ENCODE results near the gene COBL. TPM values are rescaled to one million over a fixed set of nuclear protein-coding genes. Genes with fewer than 3 reads are reported as not detected.

COBL gene
- total and polyA plus RNA-seq, 9 of the 15 experiments (the other 6 are each of a cell fraction or from before 2014, with no cell fraction given) = 0.01 to 2.4 (median 0.09) TPM; not detected in 3

DNA sequence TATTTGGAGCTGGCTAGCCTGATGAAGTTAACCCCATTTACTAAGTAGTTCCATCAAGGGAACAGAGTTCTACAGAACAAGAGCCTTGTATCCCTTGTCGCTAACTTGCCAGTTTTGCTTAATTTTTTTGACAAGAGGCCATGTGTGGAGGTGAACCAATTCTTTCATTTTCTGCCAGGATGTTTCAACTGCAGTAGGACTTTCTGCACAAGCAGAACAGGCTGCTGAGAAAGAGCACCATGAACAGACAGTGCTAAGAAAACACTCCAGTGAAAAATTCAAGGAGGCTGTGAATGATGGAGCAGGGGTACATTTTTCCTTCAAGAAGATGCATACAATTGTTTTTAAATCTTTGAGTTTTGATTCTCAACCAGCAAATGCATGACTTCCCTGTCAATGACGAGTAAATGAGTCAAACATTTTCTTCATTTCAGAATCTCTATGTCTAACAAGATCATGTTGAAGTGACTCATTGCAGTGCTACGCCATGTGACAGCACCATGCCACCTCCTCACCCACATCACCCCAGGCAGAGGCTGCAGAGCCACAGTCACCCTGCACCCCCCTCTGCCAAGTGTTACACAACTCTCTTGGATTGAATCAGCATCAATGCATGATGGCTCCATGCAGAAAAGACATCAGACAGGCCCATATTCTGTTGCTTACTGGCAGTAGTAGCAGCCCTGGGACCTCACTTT lies 193.1 kb downstream of the COBL start:
- no peak overlapping the region for H3K4me3 ChIP-seq
- BruUV-seq (replicated peaks) = no TSS peak
- FAIRE-seq (no peak), ATAC-seq (no peak), DNase-seq (ENCODE audit: extremely low read depth in 1 of 4, low spot score in 3 of 4) (no peak)
- H3K79me2 ChIP-seq (ENCODE audit: control insufficient read depth, insufficient read depth, low read length) = no peaks in the 10 kb centered on the region
- no peak overlapping the region for H2AFZ ChIP-seq (ENCODE audit: low read depth, low read length)
- H3K27me3 ChIP-seq (ENCODE audit: control insufficient read depth in 2 of 2, insufficient read depth in 2 of 2, low read length in 2 of 2) = peaks cover 0 to 29% of the 10 kb centered on the region in 2 experiments; a peak in 4 of 5 replicates
- intact Hi-C loops (cut with micrococcal nuclease) (no loop called here), in situ Hi-C loops (cut with MboI) (no loop called here)
- no peaks in the 10 kb centered on the region for H3K9me3 ChIP-seq (replicated peaks; ENCODE audit: control insufficient read depth, insufficient read depth, low read depth, low read length)
- TF ChIP-seq HNRNPH1 (optimal IDR thresholded peaks at IDR 0.05; ENCODE audit: low read depth, low read length) = no peak
- TF ChIP-seq CBX5 (IDR thresholded peaks at IDR 0.05; ENCODE audit: borderline replicate concordance, low read depth) = no peak
- TF ChIP-seq MAFG (tag; conservative IDR thresholded peaks at IDR 0.05) = no peak
- TF ChIP-seq RB1 (IDR thresholded peaks at IDR 0.05; ENCODE audit: low read depth) = no peak
- TF ChIP-seq, protein P1, sequence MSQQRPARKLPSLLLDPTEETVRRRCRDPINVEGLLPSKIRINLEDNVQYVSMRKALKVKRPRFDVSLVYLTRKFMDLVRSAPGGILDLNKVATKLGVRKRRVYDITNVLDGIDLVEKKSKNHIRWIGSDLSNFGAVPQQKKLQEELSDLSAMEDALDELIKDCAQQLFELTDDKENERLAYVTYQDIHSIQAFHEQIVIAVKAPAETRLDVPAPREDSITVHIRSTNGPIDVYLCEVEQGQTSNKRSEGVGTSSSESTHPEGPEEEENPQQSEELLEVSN (IDR thresholded peaks at IDR 0.05; ENCODE audit: borderline replicate concordance in 1 of 2, extremely low read depth in 1 of 2, insufficient read depth in 1 of 2, insufficient read length in 1 of 2, low read depth in 1 of 2, low read length in 1 of 2, poor library complexity in 1 of 2, severe bottlenecking in 1 of 2) = no peak
- TF ChIP-seq FOXJ3 (CRISPR knock-in tag; IDR thresholded peaks at IDR 0.05) = no peak
- TF ChIP-seq RBFOX2 (IDR thresholded peaks at IDR 0.05; ENCODE audit: low read depth, low read length) = no peak
- no peak for TF ChIP-seq TRIM24 (IDR thresholded peaks at IDR 0.05)
- no peak for TF ChIP-seq CBFA2T2 (conservative IDR thresholded peaks at IDR 0.05)
- no peak for TF ChIP-seq IFI16 (CRISPR knock-in tag; IDR thresholded peaks at IDR 0.05)
- no peak for TF ChIP-seq SRSF7 (optimal IDR thresholded peaks at IDR 0.05; ENCODE audit: low read depth, low read length)
- no peak for TF ChIP-seq SMARCA4 (IDR thresholded peaks at IDR 0.05)
- CTCF ChIA-PET (ENCODE audit: low intra/inter-chr PET ratio) = no interaction called here
- H3K4me2 ChIP-seq (ENCODE audit: insufficient read depth, low read length) = no peak overlapping the region
- WGBS (ENCODE audit: insufficient coverage, low coverage, missing lambda C conversion rate) = 5% methylated on average over 3 of the region's 3 CpGs
- POLR2A ChIA-PET = no interaction called here
- no peaks in the 10 kb centered on the region for H3K36me3 ChIP-seq (ENCODE audit: control insufficient read depth, insufficient read depth, low read length)
- no peak overlapping the region for H3K27ac ChIP-seq (ENCODE audit: extremely low read depth, low read depth, low read length)
- no peaks in the 10 kb centered on the region for H3K4me1 ChIP-seq (replicated peaks in 1 of 2; ENCODE audit: control insufficient read depth in 2 of 2, insufficient read depth in 2 of 2, low read length in 2 of 2)
- no peak overlapping the region for H3K9ac ChIP-seq (ENCODE audit: insufficient read depth in 1 of 2, low read depth in 2 of 2, low read length in 2 of 2)
- H4K20me1 ChIP-seq (replicated peaks; ENCODE audit: control insufficient read depth, insufficient read depth, low read length) = no peaks in the 10 kb centered on the region; the same call in 1 of the 2 replicates
- H3K9me1 ChIP-seq (ENCODE audit: control insufficient read depth, insufficient read depth, low read length) = no peaks in the 10 kb centered on the region
